VCaP (cell line): ENCODE data around the gene CALCR.

Source experiments
- H3K27ac ChIP-seq: fragments of 450-650 bp; 2 replicates; pipeline ENCODE4 v1.5.1; 2017
- TF ChIP-seq, protein P1 (sequence below): fragments of 450-650 bp; conservative IDR thresholded peaks from 2 replicates; pipeline ENCODE4 v1.5.1; 2017; ENCODE audit warnings: mild to moderate bottlenecking, moderate library complexity

Gene CALCR

DNA sequence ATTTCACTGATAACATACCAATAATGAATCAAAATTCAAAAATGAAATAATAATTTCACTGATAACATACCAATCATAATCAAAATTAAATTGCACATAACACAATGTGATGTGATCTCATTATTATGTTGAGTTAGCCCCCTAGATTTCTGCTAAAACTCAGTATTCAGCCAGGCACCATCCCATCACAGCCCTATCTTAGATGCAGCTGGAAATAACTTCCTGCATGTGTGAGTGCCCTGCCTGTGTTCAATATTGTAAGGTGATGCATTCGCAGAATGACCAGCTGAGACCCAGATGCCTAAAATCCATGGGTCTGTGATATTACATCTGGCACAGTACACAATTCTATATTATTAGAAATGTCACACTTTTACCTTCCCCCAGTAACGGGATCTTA lies 142.4 kb downstream of the CALCR start:
- TF ChIP-seq, protein P1, sequence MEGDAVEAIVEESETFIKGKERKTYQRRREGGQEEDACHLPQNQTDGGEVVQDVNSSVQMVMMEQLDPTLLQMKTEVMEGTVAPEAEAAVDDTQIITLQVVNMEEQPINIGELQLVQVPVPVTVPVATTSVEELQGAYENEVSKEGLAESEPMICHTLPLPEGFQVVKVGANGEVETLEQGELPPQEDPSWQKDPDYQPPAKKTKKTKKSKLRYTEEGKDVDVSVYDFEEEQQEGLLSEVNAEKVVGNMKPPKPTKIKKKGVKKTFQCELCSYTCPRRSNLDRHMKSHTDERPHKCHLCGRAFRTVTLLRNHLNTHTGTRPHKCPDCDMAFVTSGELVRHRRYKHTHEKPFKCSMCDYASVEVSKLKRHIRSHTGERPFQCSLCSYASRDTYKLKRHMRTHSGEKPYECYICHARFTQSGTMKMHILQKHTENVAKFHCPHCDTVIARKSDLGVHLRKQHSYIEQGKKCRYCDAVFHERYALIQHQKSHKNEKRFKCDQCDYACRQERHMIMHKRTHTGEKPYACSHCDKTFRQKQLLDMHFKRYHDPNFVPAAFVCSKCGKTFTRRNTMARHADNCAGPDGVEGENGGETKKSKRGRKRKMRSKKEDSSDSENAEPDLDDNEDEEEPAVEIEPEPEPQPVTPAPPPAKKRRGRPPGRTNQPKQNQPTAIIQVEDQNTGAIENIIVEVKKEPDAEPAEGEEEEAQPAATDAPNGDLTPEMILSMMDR = no peak
- H3K27ac ChIP-seq = no peak overlapping the region

DNA sequence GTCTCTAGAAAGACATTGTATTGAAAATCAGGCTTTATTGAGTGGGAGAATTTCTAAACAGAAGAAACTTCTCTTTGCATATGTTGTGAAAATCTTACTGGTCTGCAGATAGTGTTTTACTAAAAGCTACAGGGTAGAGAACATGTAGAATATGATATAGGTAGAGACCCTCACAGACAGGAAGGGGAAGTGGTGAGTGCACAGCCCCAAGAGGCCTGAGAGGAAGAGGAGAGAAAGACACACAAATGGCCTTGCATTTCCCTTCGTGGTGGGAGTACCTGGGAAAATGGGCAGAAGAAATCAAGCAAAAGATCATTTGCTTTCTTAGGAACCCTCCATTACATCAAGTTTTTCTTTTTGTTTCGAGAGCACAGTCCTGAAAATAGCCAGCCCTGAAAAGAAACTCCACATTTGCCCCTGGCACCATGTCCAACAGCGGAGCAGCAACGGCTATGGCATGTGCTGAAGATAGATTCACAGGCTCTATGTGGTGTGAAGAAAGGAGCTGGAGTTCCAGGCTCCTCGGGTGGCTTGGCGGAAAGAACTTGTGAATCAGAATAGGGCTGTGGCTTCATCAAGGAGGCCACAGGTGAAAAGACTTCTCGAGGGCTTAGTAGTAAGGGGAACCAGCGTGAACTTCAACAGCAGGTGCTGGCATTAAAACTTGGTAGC lies 143.5 kb downstream of the CALCR start:
- no peak overlapping the region for H3K27ac ChIP-seq
- TF ChIP-seq, protein P1 = no peak

DNA sequence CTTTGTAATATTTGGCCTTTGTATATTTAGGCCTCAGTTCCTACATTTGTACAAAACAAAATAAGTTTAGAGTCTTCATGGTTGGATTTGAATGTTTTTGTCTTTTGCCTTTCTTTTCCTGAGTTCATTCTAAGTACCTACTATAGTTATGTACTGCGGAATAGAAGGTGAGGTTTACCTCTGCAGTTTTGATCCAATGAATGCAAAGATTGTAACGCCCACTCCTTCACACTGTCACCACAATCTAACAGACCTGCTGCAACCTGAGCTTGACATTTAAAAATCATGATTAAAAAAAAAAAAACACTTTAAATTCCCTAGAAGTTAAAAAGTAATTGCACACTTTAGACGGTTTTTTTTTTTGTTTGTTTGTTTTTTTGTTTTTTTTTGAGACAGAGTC lies 145.0 kb downstream of the CALCR start:
- TF ChIP-seq, protein P1 = no peak
- H3K27ac ChIP-seq = no peak overlapping the region

DNA sequence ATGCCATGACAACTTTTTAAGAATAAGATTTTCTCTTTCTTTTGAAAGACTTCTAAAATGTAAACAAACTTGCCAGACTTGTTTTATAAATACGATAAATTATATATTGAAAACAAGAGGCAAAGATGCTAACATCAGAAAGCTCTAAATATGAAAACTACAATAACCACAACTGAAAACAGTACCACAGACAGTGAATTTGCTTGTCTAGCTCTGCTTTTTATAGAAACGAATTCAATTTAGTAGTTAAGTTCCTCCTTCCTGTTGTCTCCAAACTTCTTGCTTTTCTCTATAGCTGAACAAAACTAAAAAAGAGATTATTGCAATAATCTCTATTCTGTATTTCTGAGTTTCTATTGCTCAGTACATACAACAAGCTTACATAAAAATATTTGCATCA lies 147.4 kb downstream of the CALCR start:
- no peak overlapping the region for H3K27ac ChIP-seq
- TF ChIP-seq, protein P1 = no peak

DNA sequence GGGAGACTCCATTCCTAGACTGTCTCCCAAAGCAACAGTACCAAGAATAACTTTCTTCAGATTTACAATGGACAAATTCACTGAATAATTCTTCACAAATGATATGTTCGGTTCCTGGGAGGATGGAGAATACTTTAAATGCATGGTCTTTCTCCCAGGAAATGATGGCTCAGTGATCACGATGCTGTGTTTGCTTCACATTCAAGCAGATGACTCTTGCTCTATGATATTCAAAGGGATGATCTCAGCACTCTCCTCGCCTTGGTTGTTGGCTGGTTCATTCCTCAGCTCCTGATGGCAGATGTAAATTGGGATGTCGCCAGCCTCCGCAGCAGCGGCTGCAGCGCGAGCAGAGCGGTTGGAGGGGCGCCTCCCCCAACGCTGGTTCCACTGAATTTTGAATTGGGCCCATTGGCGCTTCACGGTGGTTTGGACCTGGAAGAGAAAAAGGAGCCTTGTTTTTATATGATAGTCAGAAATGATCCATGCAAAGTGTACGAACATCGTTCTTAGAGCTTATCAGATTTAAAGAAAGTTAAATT lies 148.3 kb downstream of the CALCR start:
- H3K27ac ChIP-seq = no peak overlapping the region
- TF ChIP-seq, protein P1 = no peak

DNA sequence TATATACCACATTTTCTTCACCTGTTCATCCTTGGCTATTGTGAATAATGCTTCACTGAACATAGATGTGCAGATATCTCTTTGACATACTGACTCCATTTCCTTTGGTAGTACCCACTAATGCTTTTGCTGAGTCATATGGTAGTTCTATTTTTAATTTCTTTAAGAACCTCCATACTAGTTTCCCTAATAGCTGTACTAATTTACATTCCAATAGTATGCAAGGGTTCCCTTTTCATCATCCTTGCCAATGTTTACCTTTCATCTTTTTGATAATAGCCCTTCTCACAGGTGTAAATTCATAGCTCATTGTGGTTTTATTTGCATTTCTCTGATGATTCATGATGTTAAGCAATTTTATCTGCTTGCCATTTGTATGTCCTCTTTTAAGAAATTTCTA lies 159.9 kb downstream of the CALCR start:
- TF ChIP-seq, protein P1 = no peak
- H3K27ac ChIP-seq = no peak overlapping the region

DNA sequence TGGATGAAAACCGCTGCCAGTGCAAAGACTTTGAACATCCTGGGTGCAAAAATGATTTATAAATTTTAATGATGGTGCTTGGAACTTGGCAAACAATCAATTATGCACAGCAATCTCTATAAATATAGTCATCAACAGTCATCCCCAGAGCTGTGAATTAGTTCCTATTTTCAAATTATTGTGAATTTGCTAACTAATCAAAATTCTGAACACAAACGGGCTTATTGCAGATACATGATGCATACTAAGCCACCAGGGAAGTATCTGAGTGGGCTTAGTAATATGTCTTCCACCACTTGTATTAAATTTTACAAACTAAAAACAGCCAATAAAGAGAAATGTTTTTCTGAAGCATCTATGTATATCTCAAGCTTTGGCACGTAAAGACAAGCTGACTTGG lies 165.2 kb downstream of the CALCR start:
- TF ChIP-seq, protein P1 = no peak
- H3K27ac ChIP-seq = no peak overlapping the region
